ENCODE measurements around the gene SPATC1L.

SPATC1L gene

DNA sequence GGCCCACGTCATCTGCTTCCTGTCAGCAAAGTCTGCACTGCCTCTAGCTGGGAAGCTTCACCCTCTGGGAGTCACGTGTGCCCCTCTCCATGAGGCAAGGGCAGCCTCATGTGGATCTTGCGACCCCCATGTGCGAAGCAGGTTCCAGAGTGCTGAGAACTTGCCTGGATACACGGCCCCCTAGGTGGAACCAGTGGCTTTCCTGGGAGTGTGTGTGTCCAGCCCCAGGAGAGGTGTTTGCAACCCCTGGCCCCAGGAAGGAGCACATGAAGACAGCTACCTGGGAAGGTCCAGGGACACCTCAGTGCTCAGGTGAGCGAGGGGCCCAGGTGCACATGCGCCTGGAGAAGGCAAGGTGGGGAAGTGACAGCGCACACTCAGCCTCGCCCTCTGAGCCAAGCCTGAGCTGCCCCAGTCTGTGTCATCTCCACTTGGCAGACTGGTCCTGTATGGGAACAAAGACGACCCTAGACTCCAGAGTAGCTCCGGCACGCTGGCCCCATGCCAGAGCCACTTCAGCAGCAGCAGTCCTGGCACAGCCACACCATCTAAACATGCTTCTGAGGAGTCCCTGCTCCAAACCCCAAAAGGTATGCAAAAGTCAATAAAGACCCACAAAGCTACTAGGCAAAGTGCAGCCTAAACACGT, 35.5 kb upstream of the SPATC1L start:
- Histone ChIP-seq H3K9me3 (ENCODE audit: control insufficient read depth, low read length) (no peaks in the 10 kb centered on the region), H3K4me2 (ENCODE audit: low read length) (no peak overlapping the region), H3K4me1 (no peaks in the 10 kb centered on the region), H3K79me2 (no peaks in the 10 kb centered on the region), H3K27ac (no peak overlapping the region), H3K36me3 (ENCODE audit: control insufficient read depth, insufficient read depth, low read length) (no peaks in the 10 kb centered on the region), H3K27me3 (ENCODE audit: control insufficient read depth, insufficient read depth, low read length) (no peaks in the 10 kb centered on the region), H3K4me3 (ENCODE audit: low read depth, low read length) (no peak overlapping the region), H2AFZ (no peak overlapping the region), H3K9ac (no peak overlapping the region)
- TF ChIP-seq, protein P1, sequence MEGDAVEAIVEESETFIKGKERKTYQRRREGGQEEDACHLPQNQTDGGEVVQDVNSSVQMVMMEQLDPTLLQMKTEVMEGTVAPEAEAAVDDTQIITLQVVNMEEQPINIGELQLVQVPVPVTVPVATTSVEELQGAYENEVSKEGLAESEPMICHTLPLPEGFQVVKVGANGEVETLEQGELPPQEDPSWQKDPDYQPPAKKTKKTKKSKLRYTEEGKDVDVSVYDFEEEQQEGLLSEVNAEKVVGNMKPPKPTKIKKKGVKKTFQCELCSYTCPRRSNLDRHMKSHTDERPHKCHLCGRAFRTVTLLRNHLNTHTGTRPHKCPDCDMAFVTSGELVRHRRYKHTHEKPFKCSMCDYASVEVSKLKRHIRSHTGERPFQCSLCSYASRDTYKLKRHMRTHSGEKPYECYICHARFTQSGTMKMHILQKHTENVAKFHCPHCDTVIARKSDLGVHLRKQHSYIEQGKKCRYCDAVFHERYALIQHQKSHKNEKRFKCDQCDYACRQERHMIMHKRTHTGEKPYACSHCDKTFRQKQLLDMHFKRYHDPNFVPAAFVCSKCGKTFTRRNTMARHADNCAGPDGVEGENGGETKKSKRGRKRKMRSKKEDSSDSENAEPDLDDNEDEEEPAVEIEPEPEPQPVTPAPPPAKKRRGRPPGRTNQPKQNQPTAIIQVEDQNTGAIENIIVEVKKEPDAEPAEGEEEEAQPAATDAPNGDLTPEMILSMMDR (IDR thresholded peaks at IDR 0.05) = no peak

DNA sequence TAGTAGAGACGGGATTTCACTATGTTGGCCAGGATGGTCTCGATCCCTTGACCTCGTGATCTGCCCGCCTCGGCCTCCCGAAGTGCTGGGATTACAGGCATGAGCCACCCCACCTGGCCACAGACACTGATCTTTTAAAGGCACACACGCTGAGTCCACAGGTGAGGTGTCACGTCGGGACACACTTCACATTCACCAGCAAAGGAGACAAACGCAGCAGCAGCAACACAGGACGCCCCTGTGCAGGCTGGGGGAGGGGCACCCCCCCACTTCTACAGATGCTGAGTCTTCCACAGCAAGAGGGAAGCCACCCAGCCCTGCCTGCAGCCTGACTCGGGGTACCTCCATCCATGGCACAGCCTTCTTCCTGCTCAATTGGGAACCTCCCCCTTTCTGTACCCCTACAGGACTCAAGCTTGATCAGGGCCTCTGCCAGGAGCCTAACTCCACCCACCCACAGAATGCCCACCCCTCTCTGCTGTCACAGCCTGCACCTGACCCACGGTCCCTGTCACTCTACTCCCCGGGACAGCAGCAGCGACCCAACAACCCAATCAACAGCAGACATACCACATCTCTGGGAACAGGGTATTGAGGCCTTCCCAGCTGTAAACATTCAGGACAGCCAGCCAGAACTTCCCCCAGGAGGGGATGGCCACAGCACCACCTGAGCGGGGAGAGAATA, 34.8 kb upstream of the SPATC1L start:
- H2AFZ ChIP-seq = no peak overlapping the region
- no peak overlapping the region for H3K4me3 ChIP-seq (ENCODE audit: low read depth, low read length)
- no peaks in the 10 kb centered on the region for H3K27me3 ChIP-seq (ENCODE audit: control insufficient read depth, insufficient read depth, low read length)
- no peaks in the 10 kb centered on the region for H3K36me3 ChIP-seq (ENCODE audit: control insufficient read depth, insufficient read depth, low read length)
- no peaks in the 10 kb centered on the region for H3K9me3 ChIP-seq (ENCODE audit: control insufficient read depth, low read length)
- H3K79me2 ChIP-seq = no peaks in the 10 kb centered on the region
- H3K4me2 ChIP-seq (ENCODE audit: low read length) = no peak overlapping the region
- no peak overlapping the region for H3K27ac ChIP-seq
- H3K4me1 ChIP-seq = no peaks in the 10 kb centered on the region
- H3K9ac ChIP-seq = no peak overlapping the region
- TF ChIP-seq, protein P1 (IDR thresholded peaks at IDR 0.05) = no peak

DNA sequence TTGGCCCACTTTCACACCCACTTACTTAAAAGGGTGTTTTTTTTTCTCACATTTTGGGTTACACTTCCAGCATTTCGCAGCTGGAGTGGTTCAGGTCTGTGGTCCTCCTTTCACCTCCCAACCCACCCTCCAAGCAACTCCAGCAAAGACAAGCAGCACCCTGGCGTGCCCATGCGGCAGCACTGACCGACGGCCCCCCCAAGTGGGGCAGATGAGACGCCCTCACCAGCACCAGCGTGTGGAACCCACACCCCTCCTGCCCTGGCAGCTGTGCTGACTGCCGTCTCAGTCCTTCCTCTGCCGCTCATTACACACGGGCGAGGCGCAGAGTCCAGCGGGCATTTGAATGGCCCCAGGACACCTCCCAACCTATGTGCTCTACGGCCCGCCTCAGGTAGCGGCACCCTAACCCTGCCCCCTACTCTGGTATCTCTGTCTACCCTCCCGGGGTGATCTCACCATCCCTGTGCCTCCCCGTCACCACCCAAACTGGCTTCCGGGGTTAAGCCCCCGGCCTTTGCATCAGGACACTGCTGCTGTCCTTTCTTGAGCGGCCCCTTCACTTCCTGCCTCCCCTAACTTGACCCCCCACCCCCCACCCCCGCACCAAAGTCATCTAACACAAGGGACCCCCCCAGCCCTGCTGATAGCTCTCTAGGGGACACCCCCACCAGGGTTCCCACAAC, 33.4 kb upstream of the SPATC1L start:
- H2AFZ ChIP-seq = no peak overlapping the region
- H3K9me3 ChIP-seq (ENCODE audit: control insufficient read depth, low read length) = no peaks in the 10 kb centered on the region
- no peaks in the 10 kb centered on the region for H3K36me3 ChIP-seq (ENCODE audit: control insufficient read depth, insufficient read depth, low read length)
- no peak overlapping the region for H3K9ac ChIP-seq
- no peaks in the 10 kb centered on the region for H3K27me3 ChIP-seq (ENCODE audit: control insufficient read depth, insufficient read depth, low read length)
- no peak overlapping the region for H3K4me3 ChIP-seq (ENCODE audit: low read depth, low read length)
- H3K4me1 ChIP-seq = no peaks in the 10 kb centered on the region
- H3K4me2 ChIP-seq (ENCODE audit: low read length) = no peak overlapping the region
- TF ChIP-seq, protein P1 (IDR thresholded peaks at IDR 0.05) = no peak
- no peaks in the 10 kb centered on the region for H3K79me2 ChIP-seq
- no peak overlapping the region for H3K27ac ChIP-seq

DNA sequence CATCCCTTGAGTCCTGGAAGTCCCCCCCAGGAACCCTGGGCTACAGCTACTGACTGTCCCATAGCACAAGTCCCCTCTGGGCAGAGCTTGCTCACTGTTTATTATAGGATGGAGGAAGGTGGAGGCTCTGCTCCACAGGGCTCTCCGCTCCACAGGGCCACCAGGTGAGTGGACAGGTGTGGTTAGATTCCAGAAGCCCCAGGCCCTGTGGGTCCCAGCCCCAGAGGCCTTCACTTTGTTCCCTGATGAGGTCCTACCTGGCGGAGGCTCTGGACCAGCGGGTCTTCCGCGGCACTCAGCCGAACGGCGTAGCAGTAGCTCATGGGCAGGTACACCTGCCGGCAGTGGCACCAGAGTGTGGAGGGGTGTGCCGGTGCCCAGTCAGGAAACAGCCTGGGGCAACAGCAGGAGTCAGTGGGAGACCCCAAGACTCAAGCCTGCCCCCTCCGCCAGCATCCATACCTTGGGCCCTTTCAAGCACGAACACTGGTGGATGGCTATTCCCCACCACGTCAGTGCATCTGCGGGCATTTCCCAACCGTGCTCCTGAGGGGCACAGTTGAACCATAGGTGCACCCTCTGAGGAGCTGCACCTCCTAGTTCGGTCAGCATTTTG, 32.0 kb upstream of the SPATC1L start:
- Histone ChIP-seq H2AFZ (no peak overlapping the region), H3K36me3 (ENCODE audit: control insufficient read depth, insufficient read depth, low read length) (no peaks in the 10 kb centered on the region), H3K79me2 (no peaks in the 10 kb centered on the region), H3K4me3 (ENCODE audit: low read depth, low read length) (no peak overlapping the region), H3K9me3 (ENCODE audit: control insufficient read depth, low read length) (no peaks in the 10 kb centered on the region), H3K4me1 (no peaks in the 10 kb centered on the region), H3K4me2 (ENCODE audit: low read length) (no peak overlapping the region), H3K27ac (no peak overlapping the region), H3K9ac (no peak overlapping the region), H3K27me3 (ENCODE audit: control insufficient read depth, insufficient read depth, low read length) (no peaks in the 10 kb centered on the region)
- TF ChIP-seq, protein P1 (IDR thresholded peaks at IDR 0.05) = no peak
